CD4-positive, alpha-beta memory T cell (primary cell): Measurements from ENCODE around the gene UPF2. TPM values are rescaled to one million over a fixed set of nuclear protein-coding genes. Genes with fewer than 3 reads are reported as not detected.

Experiments used
- CTCF ChIA-PET: fragments of 350-600 bp; sonication (Branson Sonifier 250); formaldehyde crosslinking; loops from one replicate; lab custom pipeline; 2021; ENCODE audit warnings: inconsistent platforms; ENCODE audit not compliant: partially characterized antibody; lab: Charles Lee
- POLR2A ChIA-PET: fragments of 350-600 bp; sonication (Branson Sonifier 250); formaldehyde crosslinking; loops from one replicate; lab custom pipeline; 2021; ENCODE audit not compliant: partially characterized antibody; lab: Charles Lee
- DNase-seq, 5 donors: peaks; one replicate each; pipeline versions ENCODE4 v3.0.0 to v3.0.0-alpha.2; 2020 to 2022; ENCODE audit warnings: mixed read lengths in 1 of 5
- H3K27ac ChIP-seq: one replicate; pipeline ENCODE4 v1.7.0; 2013; ENCODE audit warnings: low read depth, low read length
- H3K27me3 ChIP-seq: 2 replicates; pipeline ENCODE4 v1.7.0; 2013; ENCODE audit warnings: mild to moderate bottlenecking, low read length, moderate library complexity; ENCODE audit not compliant: insufficient read depth
- H3K36me3 ChIP-seq: 2 replicates; pipeline ENCODE4 v1.7.0; 2013; ENCODE audit warnings: mild to moderate bottlenecking, low read length, moderate library complexity; ENCODE audit not compliant: insufficient read depth
- H3K4me1 ChIP-seq: 2 replicates; pipeline ENCODE4 v1.7.0; 2013; ENCODE audit warnings: mild to moderate bottlenecking, low read length, moderate library complexity; ENCODE audit not compliant: insufficient read depth
- H3K4me3 ChIP-seq, 2 donors: one replicate each; pipeline ENCODE4 v1.7.0; 2013; ENCODE audit warnings: low read length in 2 of 2, mild to moderate bottlenecking in 1 of 2
- H3K9me3 ChIP-seq, 2 donors: one replicate each; pipeline ENCODE4 v1.7.0; 2013; ENCODE audit warnings: low read length in 2 of 2, control low read depth in 1 of 2; ENCODE audit not compliant: control insufficient read depth in 1 of 2
- H3K27ac Mint-ChIP-seq, 7 donors: one replicate each; pipeline ENCODE4 v1.8.0; 2020 to 2021; ENCODE audit warnings: mixed read lengths in 7 of 7, mild to moderate bottlenecking in 6 of 7, inconsistent platforms in 3 of 7, moderate library complexity in 3 of 7
- H3K27me3 Mint-ChIP-seq, 2 donors: one replicate each; pipeline ENCODE4 v1.8.0; 2020 to 2021; ENCODE audit warnings: mixed read lengths in 2 of 2
- H3K36me3 Mint-ChIP-seq, 2 donors: one replicate each; pipeline ENCODE4 v1.8.0; 2020 to 2021; ENCODE audit warnings: mixed read lengths in 2 of 2, inconsistent platforms in 1 of 2, mild to moderate bottlenecking in 1 of 2
- H3K4me1 Mint-ChIP-seq, 4 donors: one replicate each; pipeline ENCODE4 v1.8.0; 2020 to 2021; ENCODE audit warnings: mixed read lengths in 4 of 4, mild to moderate bottlenecking in 1 of 4
- H3K4me3 Mint-ChIP-seq, 8 donors: one replicate each; pipeline ENCODE4 v1.8.0; 2020 to 2021; ENCODE audit warnings: mixed read lengths in 8 of 8, mild to moderate bottlenecking in 7 of 8, moderate library complexity in 6 of 8, inconsistent platforms in 3 of 8
- H3K9me3 Mint-ChIP-seq, 8 donors: one replicate each; pipeline ENCODE4 v1.8.0; 2020 to 2021; ENCODE audit warnings: mixed read lengths in 8 of 8, mild to moderate bottlenecking in 5 of 8, inconsistent platforms in 3 of 8, moderate library complexity in 1 of 8
- intact Hi-C: fragments of 100-400 bp; cut with micrococcal nuclease; formaldehyde crosslinking; loops from one replicate; pipeline ENCODE4 v1.15.1; 2023
- polyA plus RNA-seq, 2 donors: library from polyadenylated mRNA; unstranded; fragments of 300-500 nt; fragmentation: Illumina TruSeq; gene quantifications; one replicate each; pipeline ENCODE4 v1.2.3, GENCODE V29; 2021
- total RNA-seq, 2 experiments: library from RNA; stranded (reverse); gene quantifications; one replicate each; pipeline ENCODE4 v1.2.3, GENCODE V29; 2021

Gene UPF2
- total and polyA plus RNA-seq, 4 experiments from 2014 or later, result 5.4 to 38.6 (median 28.1) TPM

DNA sequence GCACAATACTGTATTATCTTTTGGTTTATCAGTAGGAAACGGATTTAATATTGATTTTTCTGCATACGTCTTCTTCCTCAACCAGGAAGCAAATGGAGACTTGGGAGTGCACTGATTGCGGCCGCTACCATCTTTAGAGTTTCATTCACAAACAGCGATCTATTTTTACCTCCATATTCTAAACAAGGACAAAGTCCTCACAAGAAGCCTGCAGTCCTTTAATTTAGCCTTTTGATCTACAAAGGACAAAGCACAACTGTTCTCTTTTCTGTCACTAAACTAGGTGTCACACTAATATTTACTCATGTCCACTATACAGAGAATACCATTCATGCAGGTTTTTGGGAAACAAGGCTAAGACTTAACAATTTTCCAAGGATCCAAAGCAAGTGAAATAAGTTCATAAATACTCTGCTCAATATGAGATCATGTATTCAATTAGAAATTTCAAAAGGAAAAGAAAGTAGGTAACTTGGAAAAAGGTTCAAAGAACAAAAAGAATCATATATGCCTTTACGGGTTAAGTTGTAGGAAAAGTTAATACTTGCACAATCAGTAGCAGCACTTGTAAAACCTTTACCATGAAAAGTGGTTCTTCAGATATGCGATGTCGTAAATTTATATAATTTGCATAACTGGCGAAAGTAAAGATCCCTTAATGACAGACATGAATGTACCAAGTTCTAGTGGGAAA, 92.1 kb downstream of the UPF2 start:
- Mint-ChIP-seq H3K9me3 (no peaks in the 10 kb centered on the region), H3K4me3 (no peak overlapping the region), H3K27me3 (no peaks in the 10 kb centered on the region), H3K27ac (no peak overlapping the region), H3K36me3 (peaks cover 34 to 52% of the 10 kb centered on the region in 2 donors), H3K4me1 (peaks cover 0 to 9% (median 2%) of the 10 kb centered on the region in 4 donors)
- Histone ChIP-seq H3K36me3 (peaks cover 11% of the 10 kb centered on the region), H3K27me3 (no peaks in the 10 kb centered on the region), H3K4me1 (no peaks in the 10 kb centered on the region), H3K9me3 (no peaks in the 10 kb centered on the region), H3K27ac (no peak overlapping the region), H3K4me3 (no peak overlapping the region)
- ChIA-PET CTCF (interaction anchor here (0.6 kb wide), 1 partner anchor 269 kb away, joined by 4 read pairs; no protein-coding TSS in a partner anchor), POLR2A (no interaction called here)
- intact Hi-C loops, result no loop called here
- DNase-seq, result no peak

DNA sequence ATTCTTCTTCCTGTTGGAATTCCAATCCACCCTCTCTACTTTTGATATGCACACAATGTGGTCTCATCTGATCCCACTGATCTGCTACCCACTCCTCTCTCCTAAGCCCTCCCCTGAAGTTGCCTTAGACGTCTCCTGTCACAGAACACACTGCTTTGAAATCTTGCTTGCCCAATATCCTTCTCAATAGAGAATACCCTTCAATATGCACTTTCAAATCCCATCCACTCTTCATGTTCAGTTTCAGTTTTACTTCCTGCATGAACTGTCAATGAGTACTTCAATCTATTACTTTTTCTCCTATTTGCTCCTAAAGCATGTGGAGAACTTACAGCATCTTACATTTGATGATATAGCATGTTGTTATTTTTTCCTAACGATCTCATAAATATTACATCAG, 93.5 kb downstream of the UPF2 start:
- CTCF ChIA-PET, result no interaction called here
- Mint-ChIP-seq H3K27ac (peak overlapping the region in 4 of 7 donors; percentile 0 to 19 (median 6)), H3K9me3 (no peaks in the 10 kb centered on the region), H3K4me3 (no peak overlapping the region), H3K36me3 (peaks cover 36 to 53% of the 10 kb centered on the region in 2 donors), H3K4me1 (peaks cover 1 to 9% (median 2%) of the 10 kb centered on the region in 4 donors), H3K27me3 (no peaks in the 10 kb centered on the region)
- intact Hi-C loops, result no loop called here
- no peaks in the 10 kb centered on the region for H3K27me3 ChIP-seq
- POLR2A ChIA-PET, result no interaction called here
- H3K4me3 ChIP-seq, result no peak overlapping the region
- peaks cover 9% of the 10 kb centered on the region for H3K36me3 ChIP-seq
- H3K27ac ChIP-seq, result no peak overlapping the region
- DNase-seq, result no peak
- no peaks in the 10 kb centered on the region for H3K9me3 ChIP-seq
- H3K4me1 ChIP-seq, result no peaks in the 10 kb centered on the region

DNA sequence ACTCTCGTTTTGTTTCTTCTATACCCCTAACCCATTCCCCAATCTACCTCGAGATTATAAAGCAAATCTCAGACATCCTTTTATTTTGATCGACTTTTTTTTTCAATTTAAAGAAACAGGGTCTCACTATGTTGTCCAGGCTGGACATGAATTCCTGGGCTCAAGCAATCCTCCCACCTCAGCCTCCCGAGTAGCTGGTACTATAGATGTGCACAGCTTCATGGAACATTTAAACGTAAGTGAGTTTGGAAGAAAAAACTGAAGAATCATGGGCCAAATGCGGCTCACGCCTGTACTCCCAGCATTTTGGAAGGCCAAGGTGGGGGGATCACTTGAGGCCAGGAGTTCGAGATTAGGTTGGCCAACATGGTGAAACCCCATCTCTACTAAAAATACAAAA, 96.0 kb downstream of the UPF2 start:
- no peak for DNase-seq
- no peak overlapping the region for H3K4me3 Mint-ChIP-seq
- H3K27me3 Mint-ChIP-seq, result no peaks in the 10 kb centered on the region
- H3K4me1 Mint-ChIP-seq, result peaks cover 1 to 9% (median 2%) of the 10 kb centered on the region in 4 donors
- H3K36me3 ChIP-seq, result peaks cover 12% of the 10 kb centered on the region
- no peaks in the 10 kb centered on the region for H3K27me3 ChIP-seq
- H3K9me3 ChIP-seq, result no peaks in the 10 kb centered on the region
- intact Hi-C loops, result no loop called here
- POLR2A ChIA-PET, result no interaction called here
- no peak overlapping the region for H3K27ac Mint-ChIP-seq
- no peaks in the 10 kb centered on the region for H3K4me1 ChIP-seq
- H3K36me3 Mint-ChIP-seq, result peaks cover 42 to 60% of the 10 kb centered on the region in 2 donors
- H3K4me3 ChIP-seq, result no peak overlapping the region
- no peaks in the 10 kb centered on the region for H3K9me3 Mint-ChIP-seq
- CTCF ChIA-PET, result no interaction called here
- H3K27ac ChIP-seq, result no peak overlapping the region

DNA sequence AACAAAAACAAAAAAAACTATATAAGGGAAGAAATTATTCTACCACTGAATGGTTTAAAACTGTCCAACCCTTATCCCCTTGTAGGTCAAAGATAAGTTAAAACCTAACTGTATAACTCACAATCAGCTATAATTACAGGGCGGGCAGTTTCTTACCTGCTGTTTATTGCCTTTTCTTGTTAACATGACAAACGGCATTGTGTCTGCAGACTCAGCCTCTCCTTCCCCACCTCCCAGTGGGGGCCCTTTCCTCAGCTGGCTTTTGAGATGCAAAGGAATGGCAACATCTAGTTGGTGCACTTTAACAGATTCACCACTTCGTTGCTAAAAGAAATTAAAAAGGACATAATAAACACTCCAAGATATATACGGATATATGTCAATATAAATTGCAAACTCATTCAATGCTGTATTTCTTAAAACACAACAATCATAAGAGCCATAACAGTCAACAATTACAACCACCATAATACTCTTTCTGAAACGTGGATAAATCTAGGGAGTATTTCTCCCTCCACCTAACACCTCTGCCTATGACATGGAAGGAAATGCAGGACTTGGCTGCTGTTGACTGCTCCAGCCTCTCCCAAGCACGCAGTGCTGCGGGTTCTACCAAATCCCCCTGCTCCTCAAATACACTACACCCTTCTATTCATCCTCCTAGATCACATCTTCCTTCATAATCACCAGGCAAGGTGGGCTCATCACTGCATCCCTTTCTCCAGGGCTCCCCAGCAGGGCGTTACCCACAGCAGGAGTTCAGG, 106.0 kb downstream of the UPF2 start:
- H3K27me3 Mint-ChIP-seq, result no peaks in the 10 kb centered on the region
- no peaks in the 10 kb centered on the region for H3K27me3 ChIP-seq
- ChIA-PET POLR2A (no interaction called here), CTCF (interaction anchor here (0.7 kb wide), 1 partner anchor 50 kb away, joined by 3 read pairs; no protein-coding TSS in a partner anchor)
- no peak overlapping the region for H3K4me3 Mint-ChIP-seq
- intact Hi-C loops, result no loop called here
- H3K27ac Mint-ChIP-seq, result peak overlapping the region in 2 of 7 donors; percentile 7 to 10
- H3K36me3 ChIP-seq, result peaks cover 11% of the 10 kb centered on the region
- H3K36me3 Mint-ChIP-seq, result peaks cover 30 to 47% of the 10 kb centered on the region in 2 donors
- H3K4me1 ChIP-seq, result no peaks in the 10 kb centered on the region
- no peaks in the 10 kb centered on the region for H3K9me3 Mint-ChIP-seq
- no peaks in the 10 kb centered on the region for H3K4me1 Mint-ChIP-seq
- DNase-seq, result no peak
- H3K27ac ChIP-seq, result no peak overlapping the region
- no peak overlapping the region for H3K4me3 ChIP-seq
- no peaks in the 10 kb centered on the region for H3K9me3 ChIP-seq

DNA sequence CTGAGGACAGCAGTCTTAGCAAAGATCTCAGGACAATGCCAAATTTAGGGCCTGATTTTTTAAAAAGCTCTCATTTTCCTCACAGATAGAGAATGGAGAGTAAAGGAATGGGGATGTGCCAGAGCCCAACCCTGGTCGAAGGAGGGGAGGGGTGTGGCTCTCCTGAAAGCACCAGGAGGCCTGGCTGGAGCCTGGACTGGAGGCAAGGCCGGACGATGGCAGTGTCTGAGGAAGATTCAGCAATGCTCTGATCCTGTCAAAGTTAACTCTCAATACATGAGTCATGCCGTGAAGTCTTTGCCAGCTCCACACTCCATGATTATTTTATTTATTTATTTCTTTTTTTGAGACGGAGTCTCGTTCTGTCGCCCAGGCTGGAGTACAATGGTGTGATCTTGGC, 108.3 kb downstream of the UPF2 start:
- no peaks in the 10 kb centered on the region for H3K9me3 ChIP-seq
- no peaks in the 10 kb centered on the region for H3K9me3 Mint-ChIP-seq
- H3K27me3 Mint-ChIP-seq, result no peaks in the 10 kb centered on the region
- H3K36me3 Mint-ChIP-seq, result peaks cover 42 to 68% of the 10 kb centered on the region in 2 donors
- intact Hi-C loops, result no loop called here
- H3K27ac ChIP-seq, result no peak overlapping the region
- peaks cover 28% of the 10 kb centered on the region for H3K36me3 ChIP-seq
- POLR2A ChIA-PET, result no interaction called here
- no peak overlapping the region for H3K4me3 ChIP-seq
- no peaks in the 10 kb centered on the region for H3K4me1 Mint-ChIP-seq
- no peaks in the 10 kb centered on the region for H3K27me3 ChIP-seq
- no peak for DNase-seq
- no peak overlapping the region for H3K4me3 Mint-ChIP-seq
- H3K27ac Mint-ChIP-seq, result peak overlapping the region in 1 of 7 donors; percentile 18
- CTCF ChIA-PET, result interaction anchor here (0.6 kb wide), 1 partner anchor 53 kb away, joined by 3 read pairs; no protein-coding TSS in a partner anchor
- no peaks in the 10 kb centered on the region for H3K4me1 ChIP-seq

DNA sequence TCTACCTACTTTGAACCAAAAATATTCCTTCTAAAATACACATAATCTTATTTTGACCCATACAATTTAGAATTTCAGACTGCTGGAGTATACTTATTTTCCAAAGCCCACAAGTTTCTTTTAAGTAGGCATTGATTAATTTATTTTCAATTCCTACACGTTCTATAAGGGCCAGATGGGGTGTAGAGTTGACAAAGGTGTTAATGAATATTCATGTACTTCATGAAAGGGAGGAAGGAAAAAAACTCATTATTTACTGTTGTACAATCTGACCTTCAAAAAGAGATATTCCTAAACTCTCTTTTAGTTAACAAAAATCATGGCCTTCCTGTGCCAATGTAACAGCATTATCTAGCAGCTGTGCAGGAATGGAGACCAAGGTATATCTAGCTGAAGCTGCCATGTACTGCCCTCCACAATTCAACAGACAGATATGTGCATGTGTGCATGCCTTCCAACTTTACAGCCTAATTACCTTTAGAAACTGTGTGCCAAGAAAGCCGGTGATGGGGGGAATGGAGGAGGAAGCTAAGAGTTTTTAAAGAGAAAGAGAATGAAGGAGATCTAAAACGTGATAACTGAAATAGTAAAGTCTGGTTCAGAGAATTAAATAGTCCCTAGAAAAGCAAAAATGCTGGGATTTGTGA, 108.9 kb downstream of the UPF2 start:
- Histone ChIP-seq H3K4me1 (no peaks in the 10 kb centered on the region), H3K27ac (no peak overlapping the region), H3K27me3 (no peaks in the 10 kb centered on the region), H3K36me3 (peaks cover 33% of the 10 kb centered on the region), H3K9me3 (no peaks in the 10 kb centered on the region), H3K4me3 (no peak overlapping the region)
- Mint-ChIP-seq H3K27ac (peak overlapping the region in 3 of 7 donors; percentile 39 to 46 (median 43)), H3K4me1 (no peaks in the 10 kb centered on the region), H3K4me3 (no peak overlapping the region), H3K9me3 (no peaks in the 10 kb centered on the region), H3K27me3 (no peaks in the 10 kb centered on the region), H3K36me3 (peaks cover 46 to 73% of the 10 kb centered on the region in 2 donors)
- ChIA-PET POLR2A (no interaction called here), CTCF (interaction anchor here (0.6 kb wide), 1 partner anchor 53 kb away, joined by 3 read pairs; no protein-coding TSS in a partner anchor)
- DNase-seq, result no peak
- intact Hi-C loops, result no loop called here

DNA sequence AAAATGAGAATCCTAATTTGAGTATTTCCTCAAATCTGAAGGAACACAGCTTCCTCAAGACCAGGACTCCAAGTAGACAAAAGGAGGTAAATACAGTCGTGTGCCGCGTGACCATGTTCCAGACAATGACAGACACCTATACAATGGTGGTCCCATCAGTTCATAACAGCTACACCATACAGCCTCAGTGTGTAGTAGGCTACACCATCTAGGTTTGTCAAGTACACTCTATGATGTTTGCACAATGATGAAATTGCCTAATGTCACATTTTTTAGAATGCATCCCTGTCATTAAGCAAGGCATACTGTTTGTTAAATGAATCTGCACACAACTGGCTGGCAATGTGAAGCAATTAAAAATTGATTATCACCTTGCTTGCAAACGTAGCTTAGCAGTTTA, 111.6 kb downstream of the UPF2 start:
- CTCF ChIA-PET, result interaction anchor here (1.1 kb wide), 1 partner anchor 148 kb away, joined by 3 read pairs; no protein-coding TSS in a partner anchor
- intact Hi-C loops, result no loop called here
- POLR2A ChIA-PET, result no interaction called here

More for the DNA sequence above, 111.6 kb downstream of the UPF2 start:
- H3K27me3 Mint-ChIP-seq, result no peaks in the 10 kb centered on the region
- no peaks in the 10 kb centered on the region for H3K4me1 ChIP-seq
- H3K36me3 Mint-ChIP-seq, result peaks cover 54 to 72% of the 10 kb centered on the region in 2 donors
- peaks cover 55% of the 10 kb centered on the region for H3K36me3 ChIP-seq
- H3K27ac ChIP-seq, result no peak overlapping the region
- H3K27ac Mint-ChIP-seq, result no peak overlapping the region
- H3K9me3 Mint-ChIP-seq, result no peaks in the 10 kb centered on the region
- no peak for DNase-seq
- H3K4me1 Mint-ChIP-seq, result no peaks in the 10 kb centered on the region
- H3K9me3 ChIP-seq, result no peaks in the 10 kb centered on the region
- H3K4me3 ChIP-seq, result no peak overlapping the region
- no peak overlapping the region for H3K4me3 Mint-ChIP-seq
- no peaks in the 10 kb centered on the region for H3K27me3 ChIP-seq
